K562 (cell line): ENCODE measurements around the gene MID2.

ENCODE experiments used
- IRF2 ChIP-seq: sonication (generic); formaldehyde crosslinking; IDR thresholded peaks from 2 replicates; pipeline ENCODE4 v1.8.1; 2022; ENCODE audit warnings: mild to moderate bottlenecking, missing genetic modification reagents
- KDM2B ChIP-seq: fragments of 250-450 bp; sonication (Bioruptor Pico); IDR thresholded peaks from 2 replicates; pipeline ENCODE4 v1.8.0; 2021; ENCODE audit warnings: mild to moderate bottlenecking, moderate library complexity

GRCh38 chrX:107836958-107837357, 11.3 kb downstream of the MID2 start:
- TF ChIP-seq KDM2B (CRISPR knock-in tag) (no peak), IRF2 (no peak)
